GM04504 (cell line): ENCODE measurements around the gene ASTN2.

Experiments
- DNase-seq: peaks from one replicate; pipeline ENCODE4 v3.0.0-alpha.2; 2012; ENCODE audit warnings: low read depth

Gene ASTN2

DNA sequence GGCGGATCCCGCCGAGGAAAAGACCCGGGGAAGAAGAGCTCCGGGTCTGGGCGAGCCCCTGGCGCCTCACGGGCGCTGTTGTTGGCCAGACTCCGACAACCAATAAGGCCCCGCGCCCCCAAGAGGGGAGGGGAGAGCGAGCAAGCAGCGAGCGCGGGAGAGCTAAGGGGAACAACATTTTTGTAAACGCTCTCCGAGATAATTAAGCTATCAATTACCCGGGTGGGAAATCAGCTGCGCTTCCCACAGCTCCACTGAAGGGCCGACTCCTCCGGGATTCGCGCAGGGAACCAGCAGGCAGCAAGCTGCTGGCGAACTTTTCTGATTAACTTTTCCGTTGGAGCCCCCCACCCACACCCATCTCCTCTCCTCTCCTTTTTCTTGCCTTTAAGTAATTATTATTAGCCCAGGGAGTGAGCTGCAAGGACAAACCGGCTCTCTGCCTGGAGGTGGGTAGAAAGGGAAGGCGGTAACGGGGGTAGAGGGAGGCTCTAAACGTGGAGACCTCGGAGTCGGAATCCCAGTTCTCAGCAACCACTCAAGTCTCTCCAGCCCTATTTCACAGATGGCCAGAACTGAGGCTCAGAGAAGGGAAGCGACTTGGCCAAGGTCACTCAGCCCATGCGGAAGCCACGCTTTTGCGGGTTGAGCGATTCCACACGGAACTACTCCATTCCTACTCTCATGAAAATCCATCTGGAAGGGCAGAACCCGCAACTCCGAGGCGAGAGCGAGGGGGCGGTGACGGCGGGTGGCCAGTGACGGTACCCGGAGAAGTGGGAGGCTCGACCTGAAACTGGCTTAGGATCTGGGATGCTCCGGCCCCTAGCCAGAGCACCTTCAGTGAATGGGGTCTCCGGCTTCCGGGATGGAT is 1.3 kb downstream of the ASTN2 start:
- DNase-seq, result no peak

DNA sequence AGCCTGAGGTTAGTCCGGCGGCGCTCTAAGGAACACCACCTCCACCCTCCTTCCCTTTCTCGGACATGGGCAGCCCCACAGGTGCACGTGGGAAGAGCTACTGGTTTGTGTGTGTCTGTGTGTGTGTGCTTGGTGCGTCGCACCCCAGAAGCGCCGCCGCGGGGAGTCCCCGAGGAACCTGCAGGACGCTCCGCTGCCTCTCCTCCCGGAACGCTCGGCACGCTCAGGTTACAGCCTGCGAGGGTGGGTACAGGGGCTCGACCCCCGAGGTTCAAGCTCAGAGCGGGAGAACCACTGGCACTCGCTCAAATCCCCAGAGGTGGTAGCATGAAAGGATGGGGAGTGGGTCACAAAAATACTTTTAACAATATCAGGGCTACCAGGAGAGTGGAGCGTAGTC is 2.0 kb downstream of the ASTN2 start:
- no peak for DNase-seq

DNA sequence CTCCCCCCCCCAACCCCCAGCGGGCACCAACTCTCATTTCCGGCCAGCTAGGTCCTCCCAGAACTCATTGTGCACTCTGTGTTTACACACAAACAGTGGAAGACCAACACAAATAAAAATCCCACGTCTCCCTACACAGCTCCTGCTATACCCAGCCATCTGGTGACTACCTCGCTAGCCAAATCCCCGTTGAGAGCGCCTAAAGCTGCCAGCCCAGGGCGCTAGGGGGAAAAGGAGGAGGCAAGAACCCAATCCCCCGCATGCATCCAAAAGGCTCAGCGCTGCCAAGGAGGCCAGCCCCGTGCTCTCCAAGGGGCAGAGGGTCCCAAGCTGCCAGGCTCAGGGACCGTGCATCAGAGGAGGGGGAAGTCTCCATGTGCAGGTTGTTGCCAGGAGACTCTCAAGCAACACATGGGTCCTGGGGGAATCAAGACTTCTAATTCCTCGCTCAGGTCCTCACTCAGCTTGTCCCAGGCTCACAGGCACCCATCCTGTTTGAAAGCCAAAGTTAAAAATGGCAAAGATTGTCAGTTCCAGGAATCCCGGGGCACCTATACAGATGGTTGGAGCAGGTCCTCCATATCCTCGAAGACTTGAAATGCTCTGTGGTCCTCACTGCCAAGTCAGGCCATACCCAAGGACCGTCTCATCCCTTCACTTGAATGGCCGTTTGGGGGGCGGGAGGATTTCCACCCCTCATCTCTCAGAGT is 2.7 kb downstream of the ASTN2 start:
- no peak for DNase-seq

DNA sequence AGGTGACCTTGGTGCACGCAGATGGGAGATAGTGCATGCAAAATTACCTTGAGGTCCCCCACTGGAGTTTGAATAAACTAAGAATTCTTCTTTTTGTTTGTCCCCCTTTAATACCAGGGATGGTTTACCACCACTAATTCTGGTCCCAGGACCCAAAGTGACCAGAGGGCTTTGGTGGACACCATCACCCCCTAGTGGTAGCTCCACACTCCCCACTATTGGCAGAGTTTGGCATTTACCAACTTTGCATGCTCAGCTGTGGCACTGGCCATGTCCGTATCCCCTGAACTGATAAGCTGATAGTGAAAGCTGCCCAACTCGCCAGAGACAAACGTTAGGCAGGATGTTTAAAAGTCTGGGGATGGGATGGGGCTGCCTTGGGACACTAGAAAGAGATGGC is 3.3 kb downstream of the ASTN2 start:
- DNase-seq, result no peak

DNA sequence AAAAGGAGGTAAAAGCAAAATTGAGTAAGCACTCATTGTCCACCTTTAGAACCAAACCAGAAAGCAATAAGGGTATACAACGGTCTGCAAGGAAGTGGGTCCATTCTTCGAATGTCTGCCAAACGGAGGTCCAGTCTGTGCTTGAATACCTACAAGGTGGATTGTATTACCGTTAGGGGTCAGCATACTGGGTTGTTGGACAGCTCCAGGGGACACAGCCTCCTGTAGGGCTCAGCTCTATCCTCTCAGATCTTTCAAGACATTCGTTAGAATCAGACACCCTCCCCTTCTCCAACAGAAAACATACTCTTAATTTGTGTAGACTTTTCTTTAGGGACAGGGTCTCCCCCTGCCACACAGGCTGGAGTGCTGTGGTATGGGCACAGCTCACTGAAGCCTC is 5.5 kb downstream of the ASTN2 start:
- DNase-seq, result no peak

DNA sequence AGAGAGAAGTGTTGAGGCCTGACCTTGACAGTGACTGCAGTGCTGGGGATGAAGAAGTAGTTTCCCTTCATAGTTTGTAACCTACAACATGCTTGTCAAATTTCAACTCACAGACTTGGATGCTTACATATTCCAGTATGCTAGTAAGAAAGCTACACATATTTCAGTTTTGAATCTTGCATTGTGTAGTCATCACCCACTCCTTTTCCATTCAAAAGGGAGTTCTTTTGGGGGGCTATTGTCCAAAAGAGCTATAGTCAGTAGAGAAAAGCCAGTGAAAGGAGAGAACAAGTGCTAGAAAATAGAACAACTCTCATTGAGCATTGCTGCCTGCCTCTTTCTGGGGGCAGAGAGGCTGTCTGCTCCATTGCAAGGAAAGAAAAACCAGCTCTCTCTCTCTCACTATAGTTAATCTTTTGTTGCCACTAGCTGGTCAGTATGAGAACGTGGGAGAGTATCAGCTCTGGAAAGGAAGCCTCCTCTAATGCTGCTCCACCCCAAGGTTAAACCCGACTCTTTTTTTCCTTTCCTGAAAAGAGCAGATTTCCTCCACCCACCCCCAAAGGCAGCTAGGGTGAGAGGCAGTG is 7.3 kb downstream of the ASTN2 start:
- no peak for DNase-seq

DNA sequence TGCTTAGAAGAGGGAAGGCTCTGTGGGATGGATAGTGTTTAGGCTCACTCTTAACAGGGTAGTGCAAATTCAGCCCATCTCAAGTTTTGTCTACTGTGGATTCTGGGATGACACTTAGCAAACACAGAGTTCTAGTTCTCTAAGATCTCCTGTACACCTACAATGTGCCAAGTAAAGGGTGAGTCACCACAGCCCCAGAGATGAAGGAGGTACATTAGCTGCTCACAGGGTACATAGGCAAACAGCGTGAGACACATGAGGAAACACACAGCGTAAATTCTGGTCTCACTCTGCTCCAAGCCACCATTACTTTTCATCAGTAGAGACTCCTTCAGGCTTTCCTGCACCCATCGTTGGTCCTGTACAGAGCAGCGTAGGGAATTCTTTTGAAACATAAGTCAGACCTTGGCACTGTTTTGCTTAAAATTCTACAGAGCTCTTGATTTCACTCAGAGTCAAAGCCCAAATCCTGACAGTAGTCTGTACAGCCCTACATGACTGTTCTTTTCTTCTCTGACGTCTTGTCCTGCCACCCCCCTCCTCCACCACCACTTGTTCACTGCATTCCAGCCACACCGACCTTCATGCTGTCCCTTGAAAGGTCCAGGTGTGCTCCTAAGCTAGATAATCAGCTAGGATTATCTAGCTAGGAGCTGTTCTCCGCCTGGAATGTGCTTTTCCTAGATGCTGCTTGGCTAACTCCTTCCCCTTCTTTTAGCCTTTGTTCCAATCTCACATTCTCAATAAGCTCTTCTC is 8.7 kb downstream of the ASTN2 start:
- DNase-seq, result no peak

DNA sequence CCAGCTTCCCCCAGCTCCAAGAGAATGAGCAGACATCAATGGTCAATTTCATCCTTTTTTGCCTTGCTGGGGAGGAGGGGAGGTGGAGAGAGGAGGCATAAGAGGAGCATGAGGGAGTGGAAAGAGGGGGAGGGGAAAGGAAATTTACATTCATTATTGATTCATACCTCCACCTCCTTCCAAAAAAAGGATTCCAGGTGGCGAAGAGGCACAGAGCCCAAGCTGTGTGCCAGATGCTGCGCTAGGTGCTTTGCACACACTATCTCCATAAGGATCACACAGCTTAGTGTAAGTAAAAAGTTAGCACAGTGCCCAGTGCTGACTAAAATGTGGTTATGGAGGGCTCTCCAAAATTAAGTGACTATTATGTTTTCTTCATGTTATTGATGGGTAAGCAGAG is 11.0 kb downstream of the ASTN2 start:
- DNase-seq, result no peak

DNA sequence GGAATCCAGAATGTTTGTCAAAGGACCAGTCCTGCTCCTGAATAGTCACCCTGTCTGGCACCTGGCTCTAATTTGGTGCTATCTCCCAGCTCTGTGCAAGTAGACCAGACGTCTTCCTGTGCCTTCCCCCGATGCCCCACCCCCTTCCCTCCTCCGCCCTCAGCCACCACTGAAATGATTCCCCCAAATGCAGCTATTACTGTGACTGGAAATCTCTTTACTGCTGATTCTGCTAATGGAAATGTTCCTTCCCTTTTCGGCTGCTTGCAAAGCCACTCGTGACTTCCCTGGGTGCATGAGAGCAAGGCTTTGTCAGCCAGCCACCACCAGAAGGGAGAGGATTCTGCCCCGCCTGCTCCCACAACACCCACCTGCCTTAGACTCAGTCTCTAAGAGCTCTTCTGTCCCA is 11.4 kb downstream of the ASTN2 start:
- no peak for DNase-seq

DNA sequence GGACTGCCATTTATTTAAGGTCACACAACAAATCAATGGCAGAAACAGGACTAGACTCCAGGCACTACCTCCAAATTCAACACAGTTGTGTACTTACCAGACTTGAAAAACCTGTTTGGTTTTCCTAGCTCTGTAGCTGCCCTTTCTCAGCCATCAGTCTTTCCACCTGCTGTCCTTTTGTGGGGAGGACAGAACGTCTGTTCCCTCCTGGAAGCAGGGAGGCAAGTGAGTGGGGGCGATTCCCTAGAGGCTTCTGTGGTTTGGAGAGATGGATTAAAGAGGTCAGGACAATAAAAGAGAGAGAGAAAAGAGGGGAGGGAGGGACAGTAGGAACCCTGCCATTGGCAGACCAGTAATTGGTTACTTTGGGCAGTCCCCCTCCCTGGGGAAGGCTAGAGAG is 14.7 kb downstream of the ASTN2 start:
- no peak for DNase-seq

DNA sequence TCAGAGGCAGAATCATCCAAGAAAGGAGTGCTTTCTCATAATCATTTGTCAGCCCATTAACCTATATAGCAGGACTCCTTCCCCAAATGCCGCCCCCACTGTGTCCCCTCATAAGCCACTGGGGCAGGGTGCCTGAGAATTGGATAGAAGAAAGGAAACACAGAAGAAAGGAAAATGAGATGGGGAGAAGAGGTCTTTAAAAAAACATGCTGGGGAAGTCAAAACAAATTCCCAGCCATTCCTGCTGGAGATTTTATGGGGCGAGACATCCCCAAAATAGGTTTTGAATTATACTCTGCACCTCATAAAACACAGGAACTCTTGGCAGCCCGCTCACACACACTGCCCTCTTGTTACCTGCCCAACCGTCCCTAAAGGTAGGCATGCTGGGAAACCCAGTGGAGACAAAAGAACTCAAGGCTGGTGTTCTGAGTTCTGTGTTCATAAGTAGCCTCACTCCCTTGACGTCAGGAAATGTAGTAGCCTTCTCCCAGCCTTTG is 19.7 kb downstream of the ASTN2 start:
- no peak for DNase-seq

DNA sequence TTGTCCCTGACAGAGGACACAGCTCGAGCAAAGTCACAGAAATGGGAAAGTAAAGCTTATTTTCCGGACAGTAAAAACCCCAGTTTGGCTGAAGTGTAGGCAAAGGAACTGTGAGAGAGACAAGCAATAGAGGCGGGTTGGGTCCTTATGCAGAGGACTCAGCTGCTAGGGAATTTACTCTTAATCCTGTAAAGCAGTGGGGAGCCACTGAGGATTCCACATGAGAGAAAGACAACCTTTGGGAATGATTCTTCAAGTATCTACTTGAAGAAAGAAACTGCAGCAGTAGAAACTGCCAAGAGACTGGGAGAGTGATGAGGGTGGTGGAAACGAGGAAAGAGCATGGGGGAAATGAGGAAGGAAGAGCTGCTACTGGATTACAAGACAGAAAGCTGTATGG is 20.2 kb downstream of the ASTN2 start:
- no peak for DNase-seq

DNA sequence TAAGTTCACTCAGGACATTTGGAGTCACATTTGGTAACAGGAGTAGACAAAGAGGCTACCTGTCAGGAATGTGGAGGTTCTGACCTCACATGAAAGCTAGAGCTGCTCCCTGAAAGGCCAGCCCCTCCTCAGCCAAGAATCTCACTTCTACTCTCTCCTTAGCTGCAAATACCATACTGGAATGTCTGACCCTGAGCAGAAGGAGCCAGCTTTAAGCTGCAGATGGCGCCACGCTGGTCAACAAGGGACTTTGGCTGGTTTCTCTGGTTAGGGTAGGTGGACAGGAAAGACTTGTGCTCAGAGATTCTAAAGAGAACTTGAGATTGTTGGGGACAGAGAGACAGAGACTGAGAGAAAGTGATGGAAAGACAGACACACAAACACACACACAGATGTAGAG is 21.9 kb downstream of the ASTN2 start:
- DNase-seq, result no peak

DNA sequence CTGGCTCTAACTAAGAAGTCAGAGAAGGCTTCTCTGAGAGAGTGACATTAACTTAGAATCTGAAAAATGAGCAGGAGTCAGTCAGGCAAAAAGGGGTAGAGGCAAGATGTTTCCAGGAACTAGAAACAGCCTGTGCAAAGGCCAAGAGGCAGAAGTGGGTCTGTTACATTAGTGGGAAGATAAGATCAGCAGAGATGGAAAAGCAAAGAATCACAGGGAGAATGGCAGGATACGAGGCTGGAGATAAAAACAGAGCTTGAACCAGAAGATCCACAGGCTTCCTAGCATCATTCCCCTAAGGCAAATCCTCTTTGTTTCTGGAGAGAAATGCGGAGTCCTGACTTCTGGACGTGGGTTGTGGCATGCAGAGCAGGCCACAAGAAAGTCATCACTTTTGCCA is 27.4 kb downstream of the ASTN2 start:
- DNase-seq, result no peak

DNA sequence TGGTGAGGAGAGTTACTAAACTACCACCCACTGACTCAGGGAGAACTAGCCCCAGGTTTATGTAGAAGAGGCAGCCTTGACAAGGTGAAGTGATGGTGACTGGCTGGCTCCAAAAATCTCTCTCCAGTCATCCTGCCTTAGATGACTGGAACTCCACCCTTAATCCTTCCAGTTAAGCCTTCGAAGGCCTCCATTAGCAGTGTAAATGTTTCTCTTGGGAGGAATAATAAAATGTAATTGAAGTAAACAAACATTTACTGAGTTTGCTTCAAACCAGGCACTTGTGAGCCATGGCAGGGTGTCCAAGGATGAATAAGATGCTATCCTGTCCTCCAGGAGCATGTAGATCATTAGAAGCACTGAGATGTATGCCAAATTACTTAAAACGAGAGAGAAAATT is 35.5 kb downstream of the ASTN2 start:
- DNase-seq, result no peak

DNA sequence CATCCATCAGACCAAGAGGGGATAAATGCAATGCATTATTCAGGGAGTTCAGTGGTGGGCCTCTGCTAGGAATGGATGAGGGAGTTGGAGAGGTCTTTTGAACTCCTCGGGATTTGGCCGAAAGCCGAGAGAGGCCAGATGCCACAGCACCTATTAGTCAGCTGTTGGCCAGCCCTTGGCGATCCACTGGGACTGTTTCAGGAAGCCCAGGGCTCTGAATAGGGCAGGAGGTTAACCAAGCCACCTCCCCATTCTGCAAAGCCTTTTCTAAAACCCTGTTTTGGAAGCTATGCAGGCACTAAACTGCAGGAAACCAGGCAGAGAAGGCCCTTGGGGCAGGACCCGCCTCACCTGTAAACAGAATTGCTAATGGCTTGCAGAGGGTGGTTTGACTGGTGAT is 37.8 kb downstream of the ASTN2 start:
- DNase-seq, result no peak

DNA sequence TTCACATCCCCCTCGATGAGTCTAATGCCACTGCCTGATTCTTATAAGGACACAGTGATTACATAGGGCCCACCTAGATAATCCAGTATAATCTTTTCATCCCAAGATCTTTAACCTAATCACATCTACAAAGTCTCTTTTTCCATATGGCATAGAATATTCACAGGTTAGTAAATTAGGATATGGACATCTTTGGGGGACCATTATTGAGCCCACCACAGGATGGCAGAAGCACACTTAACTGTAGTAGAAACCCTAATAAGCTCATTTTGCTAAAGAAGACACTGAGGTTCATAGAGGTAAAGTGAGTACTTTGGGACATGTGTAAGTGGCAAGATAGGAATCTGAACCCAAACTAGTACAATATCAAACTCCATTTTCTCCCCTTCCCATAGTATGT is 38.9 kb downstream of the ASTN2 start:
- DNase-seq, result no peak

DNA sequence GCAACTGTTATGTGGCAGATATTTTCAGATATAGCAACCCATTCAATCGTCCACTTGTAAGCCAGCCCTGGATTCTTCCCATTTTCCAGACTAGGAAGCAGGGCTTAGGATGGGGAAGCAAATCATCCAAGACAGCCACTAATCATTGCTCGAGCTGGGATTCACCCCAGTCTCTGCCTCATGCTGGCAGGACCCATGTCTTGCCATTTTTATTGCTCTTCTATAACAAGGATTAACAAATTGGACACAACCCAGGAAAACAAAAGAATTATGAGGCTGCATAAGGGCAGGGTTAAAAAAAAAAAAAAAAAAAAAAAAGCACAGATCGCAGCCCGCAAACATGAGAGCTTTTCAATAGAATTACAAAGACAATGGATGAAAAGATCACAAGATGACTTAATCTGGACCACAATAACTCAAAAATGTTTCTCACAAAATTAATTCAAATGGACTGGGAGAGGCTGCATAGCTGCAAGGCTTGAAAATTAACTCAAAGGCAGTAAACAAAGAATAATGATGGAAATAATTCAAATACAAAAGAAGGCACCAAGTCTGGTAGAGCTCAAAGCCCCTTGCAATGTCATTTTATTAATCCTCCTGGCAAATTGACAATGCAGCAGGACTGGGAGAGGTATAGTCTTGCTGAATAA is 40.7 kb downstream of the ASTN2 start:
- no peak for DNase-seq

DNA sequence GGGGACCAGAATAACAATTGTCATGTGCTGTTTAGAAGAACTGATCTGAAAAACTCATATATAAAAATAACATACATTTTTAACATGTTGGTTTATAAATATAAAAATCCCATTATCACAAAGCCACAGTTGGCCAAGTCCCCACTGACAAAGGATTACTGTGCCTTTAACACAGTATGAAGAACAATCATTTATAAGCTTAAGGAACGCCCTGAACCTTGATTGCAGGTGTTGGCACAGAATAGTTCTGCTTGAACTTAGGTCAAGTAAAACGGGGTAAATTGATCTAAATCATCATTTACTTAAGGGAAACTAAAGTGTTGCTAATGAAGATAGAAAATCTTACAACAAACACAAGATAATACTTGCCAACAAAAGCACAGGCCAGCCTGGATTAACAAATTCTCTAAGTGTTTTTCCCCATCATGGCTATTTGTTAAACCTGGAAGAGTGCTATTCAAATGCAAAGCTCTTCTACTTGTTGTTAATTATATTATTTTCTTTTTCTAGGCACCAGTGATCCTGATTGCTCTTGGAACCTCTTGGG is 46.1 kb downstream of the ASTN2 start:
- DNase-seq, result no peak

DNA sequence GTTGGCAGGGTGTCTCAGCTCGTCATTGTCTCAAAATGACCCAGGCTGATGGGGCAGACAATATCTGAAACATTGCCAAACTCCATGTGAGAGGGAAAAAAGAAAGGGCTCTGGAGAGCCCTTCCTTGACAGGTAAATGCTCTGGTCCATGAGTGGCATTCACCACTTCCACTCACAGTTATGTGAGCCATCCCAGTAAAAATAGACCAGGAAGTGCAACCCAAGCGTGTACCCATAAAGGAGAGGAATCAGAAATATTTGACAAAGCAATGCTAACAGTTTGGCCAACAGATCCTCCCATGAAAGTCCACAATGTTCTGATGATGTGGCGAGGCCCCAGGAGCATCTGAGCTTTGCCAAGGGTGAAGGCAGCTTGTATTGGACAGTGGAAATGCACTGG is 49.4 kb downstream of the ASTN2 start:
- no peak for DNase-seq

DNA sequence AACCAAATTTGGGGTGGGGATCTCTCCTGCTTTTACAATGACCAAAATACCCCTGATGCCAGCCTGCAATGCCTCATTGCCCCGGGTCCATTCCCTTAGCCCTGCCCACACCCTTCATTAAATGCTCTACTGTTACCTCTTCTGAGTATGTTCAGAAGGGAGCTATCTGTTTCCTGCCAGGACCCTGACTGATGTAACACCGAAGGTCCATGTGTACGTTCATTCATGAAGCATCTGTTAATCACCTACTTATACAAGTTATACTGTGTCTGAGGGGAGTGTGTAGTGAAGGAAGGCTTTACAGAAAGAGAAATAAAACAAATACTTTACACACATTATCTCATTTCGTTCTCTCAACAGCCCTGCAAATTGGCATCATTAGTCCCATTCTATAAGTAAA is 51.9 kb downstream of the ASTN2 start:
- no peak for DNase-seq

DNA sequence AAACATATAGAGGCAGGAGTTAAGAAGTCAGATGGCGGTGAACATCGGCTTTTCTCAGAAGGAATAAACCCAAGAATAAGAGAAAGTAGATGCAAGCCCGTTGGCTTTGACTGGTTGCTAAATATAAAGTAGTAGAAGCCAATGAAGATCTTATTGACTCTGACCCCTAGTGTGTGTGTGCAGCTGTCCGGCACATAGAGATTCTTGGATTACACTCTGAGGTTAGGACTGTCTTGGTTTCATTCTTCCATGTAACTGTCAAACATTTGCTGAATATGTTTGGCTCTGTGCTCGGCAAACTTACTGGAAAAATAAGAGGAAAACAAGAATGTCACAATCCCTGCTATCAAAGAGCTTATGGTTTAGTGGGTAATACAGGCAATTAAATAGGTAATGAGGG is 54.9 kb downstream of the ASTN2 start:
- DNase-seq, result no peak
